HepG2 (cell line): ENCODE results near the gene WDR31. TPM values are rescaled to one million over a fixed set of nuclear protein-coding genes. Genes with fewer than 3 reads are reported as not detected.

ENCODE experiments used
- CCAR2 ChIP-seq: fragments of 200-400 bp; formaldehyde crosslinking; optimal IDR thresholded peaks from 2 replicates; pipeline ENCODE3; 2018; ENCODE audit warnings: low read depth, mild to moderate bottlenecking, low read length, moderate library complexity
- FOXC1 ChIP-seq: sonication (generic); formaldehyde crosslinking; IDR thresholded peaks from 2 replicates; pipeline ENCODE4 v1.8.0; 2022; ENCODE audit warnings: mild to moderate bottlenecking, missing genetic modification reagents, borderline replicate concordance
- HMG20B ChIP-seq: conservative IDR thresholded peaks from 2 replicates; pipeline ENCODE4 v1.6.1; 2016; ENCODE audit warnings: missing genetic modification reagents, missing compliant biosample characterization
- KDM4B ChIP-seq: sonication (generic); formaldehyde crosslinking; IDR thresholded peaks from 2 replicates; pipeline ENCODE4 v1.4.0; 2020; ENCODE audit warnings: missing genetic modification reagents
- KDM5B ChIP-seq: sonication (generic); formaldehyde crosslinking; IDR thresholded peaks from 2 replicates; pipeline ENCODE4 v1.4.0; 2020; ENCODE audit warnings: missing genetic modification reagents, mild to moderate bottlenecking, borderline replicate concordance
- NRL ChIP-seq: sonication (generic); formaldehyde crosslinking; IDR thresholded peaks from 2 replicates; pipeline ENCODE4 v1.5.0; 2020; ENCODE audit warnings: missing genetic modification reagents, mild to moderate bottlenecking, moderate library complexity, borderline replicate concordance
- RAD51 ChIP-seq: fragments of 450-650 bp; IDR thresholded peaks from 2 replicates; pipeline ENCODE4 v1.6.1; 2016; ENCODE audit warnings: borderline replicate concordance
- REL ChIP-seq: sonication (generic); formaldehyde crosslinking; conservative IDR thresholded peaks from 2 replicates; pipeline ENCODE4 v1.8.0; 2022; ENCODE audit warnings: mild to moderate bottlenecking, missing genetic modification reagents, moderate library complexity
- RXRB ChIP-seq: IDR thresholded peaks from 2 replicates; pipeline ENCODE4 v1.6.1; 2016; ENCODE audit warnings: borderline replicate concordance, missing genetic modification reagents, missing compliant biosample characterization
- SRF ChIP-seq: IDR thresholded peaks from 2 replicates; pipeline ENCODE4 v1.6.1; 2011; ENCODE audit warnings: mild to moderate bottlenecking, low read depth, low read length, moderate library complexity
- SSRP1 ChIP-seq: IDR thresholded peaks from 2 replicates; pipeline ENCODE4 v1.6.1; 2016; ENCODE audit warnings: control low read depth
- STAT5B ChIP-seq: sonication (generic); formaldehyde crosslinking; IDR thresholded peaks from 2 replicates; pipeline ENCODE4 v1.4.0; 2020; ENCODE audit warnings: missing genetic modification reagents
- U2AF2 ChIP-seq: fragments of 200-400 bp; formaldehyde crosslinking; IDR thresholded peaks from 2 replicates; pipeline ENCODE4 v1.6.1; 2017; ENCODE audit warnings: low read depth, mild to moderate bottlenecking, low read length
- ZBTB21 ChIP-seq: sonication (generic); formaldehyde crosslinking; IDR thresholded peaks from 2 replicates; pipeline ENCODE4 v1.4.0; 2020; ENCODE audit warnings: missing genetic modification reagents
- ZBTB7B ChIP-seq: sonication (generic); formaldehyde crosslinking; IDR thresholded peaks from 2 replicates; pipeline ENCODE4 v1.4.0; 2020; ENCODE audit warnings: missing genetic modification reagents
- ZNF230 ChIP-seq: sonication (generic); formaldehyde crosslinking; IDR thresholded peaks from 2 replicates; pipeline ENCODE4 v1.4.0; 2020; ENCODE audit warnings: mild to moderate bottlenecking, missing genetic modification reagents
- ZNF446 ChIP-seq: sonication (generic); formaldehyde crosslinking; IDR thresholded peaks from 2 replicates; pipeline ENCODE4 v1.5.0; 2020; ENCODE audit warnings: mild to moderate bottlenecking, missing genetic modification reagents
- ZNF451 ChIP-seq: sonication (generic); formaldehyde crosslinking; IDR thresholded peaks from 2 replicates; pipeline ENCODE4 v1.5.0; 2020; ENCODE audit warnings: mild to moderate bottlenecking, missing genetic modification reagents
- polyA plus RNA-seq, 8 experiments: library from polyadenylated mRNA; depleted of rRNA in 3 of 8; stranded (reverse) in 7 of 8; unstranded in 1 of 8; fragments of >200 nt; fragmentation: Illumina TruSeq in 4 of 8; extraction: Trizol in 4 of 8; gene quantifications; 2 replicates each; pipeline versions ENCODE4 v1.2.1 to v1.2.3, GENCODE V29; 2011 to 2016; ENCODE audit warnings: low read depth in 4 of 8, missing spikeins in 1 of 8, mixed read lengths in 1 of 8; ENCODE audit not compliant: insufficient read depth in 1 of 8
- total RNA-seq, 5 experiments: library from RNA; depleted of rRNA; stranded (reverse); fragments of >200 nt; fragmentation: Illumina TruSeq; extraction: Trizol; gene quantifications; 2 replicates each; pipeline ENCODE4 v1.2.3, GENCODE V29; 2016; ENCODE audit warnings: low read depth in 1 of 5
- TF ChIP-seq, protein P1 (sequence below): IDR thresholded peaks from 2 replicates; pipeline ENCODE4 v1.6.1; 2016; ENCODE audit warnings: low read depth
- TF ChIP-seq, protein P2 (sequence below): sonication (generic); formaldehyde crosslinking; IDR thresholded peaks from 2 replicates; pipeline ENCODE4; 2020; ENCODE audit warnings: missing genetic modification reagents, mild to moderate bottlenecking, borderline replicate concordance
- TF ChIP-seq, protein P3 (sequence below): sonication (generic); formaldehyde crosslinking; IDR thresholded peaks from 2 replicates; pipeline ENCODE4 v1.8.1; 2023; ENCODE audit warnings: missing genetic modification reagents, inconsistent platforms, borderline replicate concordance
- TF ChIP-seq, protein P4 (sequence below): sonication (generic); formaldehyde crosslinking; IDR thresholded peaks from 2 replicates; pipeline ENCODE4 v1.5.0; 2020; ENCODE audit warnings: missing genetic modification reagents

The WDR31 gene
- total and polyA plus RNA-seq, 2 of the 13 experiments (the other 11 are each of a cell fraction or from before 2014, with no cell fraction given), result 0.33 to 1.7 TPM

DNA sequence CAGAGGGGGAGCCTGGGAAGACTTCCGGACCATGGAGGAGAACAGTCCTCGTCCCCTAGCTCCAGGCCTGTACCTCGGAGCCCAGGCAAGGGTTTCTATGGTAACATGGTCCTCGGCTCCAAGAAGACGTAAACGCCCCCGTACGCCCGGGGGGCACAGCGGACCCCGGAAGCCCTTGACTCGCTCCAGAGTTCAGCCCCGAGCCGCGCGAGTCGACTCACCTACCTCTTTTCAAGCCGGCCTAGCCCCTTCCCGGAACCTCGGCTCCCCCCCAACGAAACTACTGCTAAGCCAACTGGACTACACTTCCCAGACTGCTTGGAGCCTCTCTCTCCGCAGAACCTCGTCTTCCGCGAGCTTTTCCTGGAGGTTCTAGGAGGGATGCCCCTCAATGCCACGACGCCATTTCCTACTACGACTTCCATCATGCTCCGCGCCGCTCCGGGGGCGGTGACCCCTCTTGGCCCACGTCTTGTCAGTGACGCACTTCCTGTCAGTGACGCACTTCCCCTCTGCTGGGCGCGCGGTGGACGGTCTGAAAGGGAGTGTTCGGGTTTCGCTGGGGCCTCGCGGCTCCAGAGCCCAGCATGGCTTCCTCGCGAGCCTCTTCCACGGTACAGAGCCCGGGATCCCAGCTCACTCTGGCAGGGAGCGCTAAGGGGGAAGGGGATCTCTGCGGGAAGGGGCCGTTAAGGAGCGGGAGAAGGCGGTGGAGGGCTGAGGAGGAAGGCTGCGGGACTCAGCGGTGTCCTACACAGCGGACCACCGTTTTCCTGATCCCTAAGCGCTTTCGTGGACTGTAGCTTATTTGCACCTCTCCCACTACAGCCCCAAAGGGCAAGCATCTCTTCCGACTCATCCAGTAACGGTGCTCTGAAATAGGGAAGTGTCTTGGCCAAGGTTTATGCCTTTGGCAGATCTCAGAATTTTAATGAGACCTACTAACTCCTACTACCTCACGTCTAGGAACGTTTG, 64.6 kb downstream of the WDR31 start, which contains the start of the genes CDC26 and PRPF4 (continued):
- no peak for TF ChIP-seq KDM4B (CRISPR knock-in tag)
- TF ChIP-seq, protein P1, sequence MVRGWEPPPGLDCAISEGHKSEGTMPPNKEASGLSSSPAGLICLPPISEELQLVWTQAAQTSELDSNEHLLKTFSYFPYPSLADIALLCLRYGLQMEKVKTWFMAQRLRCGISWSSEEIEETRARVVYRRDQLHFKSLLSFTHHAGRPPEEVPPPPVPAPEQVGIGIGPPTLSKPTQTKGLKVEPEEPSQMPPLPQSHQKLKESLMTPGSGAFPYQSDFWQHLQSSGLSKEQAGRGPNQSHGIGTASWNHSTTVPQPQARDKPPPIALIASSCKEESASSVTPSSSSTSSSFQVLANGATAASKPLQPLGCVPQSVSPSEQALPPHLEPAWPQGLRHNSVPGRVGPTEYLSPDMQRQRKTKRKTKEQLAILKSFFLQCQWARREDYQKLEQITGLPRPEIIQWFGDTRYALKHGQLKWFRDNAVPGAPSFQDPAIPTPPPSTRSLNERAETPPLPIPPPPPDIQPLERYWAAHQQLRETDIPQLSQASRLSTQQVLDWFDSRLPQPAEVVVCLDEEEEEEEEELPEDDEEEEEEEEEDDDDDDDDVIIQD, result no peak
- TF ChIP-seq ZBTB21, result peak; percentile 95
- TF ChIP-seq CCAR2, result no peak
- TF ChIP-seq ZBTB7B, result peak; percentile 58
- no peak for TF ChIP-seq ZNF230 (CRISPR knock-in tag)
- TF ChIP-seq, protein P2, sequence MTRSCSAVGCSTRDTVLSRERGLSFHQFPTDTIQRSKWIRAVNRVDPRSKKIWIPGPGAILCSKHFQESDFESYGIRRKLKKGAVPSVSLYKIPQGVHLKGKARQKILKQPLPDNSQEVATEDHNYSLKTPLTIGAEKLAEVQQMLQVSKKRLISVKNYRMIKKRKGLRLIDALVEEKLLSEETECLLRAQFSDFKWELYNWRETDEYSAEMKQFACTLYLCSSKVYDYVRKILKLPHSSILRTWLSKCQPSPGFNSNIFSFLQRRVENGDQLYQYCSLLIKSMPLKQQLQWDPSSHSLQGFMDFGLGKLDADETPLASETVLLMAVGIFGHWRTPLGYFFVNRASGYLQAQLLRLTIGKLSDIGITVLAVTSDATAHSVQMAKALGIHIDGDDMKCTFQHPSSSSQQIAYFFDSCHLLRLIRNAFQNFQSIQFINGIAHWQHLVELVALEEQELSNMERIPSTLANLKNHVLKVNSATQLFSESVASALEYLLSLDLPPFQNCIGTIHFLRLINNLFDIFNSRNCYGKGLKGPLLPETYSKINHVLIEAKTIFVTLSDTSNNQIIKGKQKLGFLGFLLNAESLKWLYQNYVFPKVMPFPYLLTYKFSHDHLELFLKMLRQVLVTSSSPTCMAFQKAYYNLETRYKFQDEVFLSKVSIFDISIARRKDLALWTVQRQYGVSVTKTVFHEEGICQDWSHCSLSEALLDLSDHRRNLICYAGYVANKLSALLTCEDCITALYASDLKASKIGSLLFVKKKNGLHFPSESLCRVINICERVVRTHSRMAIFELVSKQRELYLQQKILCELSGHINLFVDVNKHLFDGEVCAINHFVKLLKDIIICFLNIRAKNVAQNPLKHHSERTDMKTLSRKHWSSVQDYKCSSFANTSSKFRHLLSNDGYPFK, result peak; percentile 95
- TF ChIP-seq, protein P3, sequence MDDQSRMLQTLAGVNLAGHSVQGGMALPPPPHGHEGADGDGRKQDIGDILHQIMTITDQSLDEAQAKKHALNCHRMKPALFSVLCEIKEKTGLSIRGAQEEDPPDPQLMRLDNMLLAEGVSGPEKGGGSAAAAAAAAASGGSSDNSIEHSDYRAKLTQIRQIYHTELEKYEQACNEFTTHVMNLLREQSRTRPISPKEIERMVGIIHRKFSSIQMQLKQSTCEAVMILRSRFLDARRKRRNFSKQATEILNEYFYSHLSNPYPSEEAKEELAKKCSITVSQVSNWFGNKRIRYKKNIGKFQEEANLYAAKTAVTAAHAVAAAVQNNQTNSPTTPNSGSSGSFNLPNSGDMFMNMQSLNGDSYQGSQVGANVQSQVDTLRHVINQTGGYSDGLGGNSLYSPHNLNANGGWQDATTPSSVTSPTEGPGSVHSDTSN (CRISPR knock-in tag), result no peak
- no peak for TF ChIP-seq REL (CRISPR knock-in tag)
- peak; percentile 82 for TF ChIP-seq RXRB (CRISPR knock-in tag)
- 0 out of 2 replicates have a peak, but pooled peaks have one; percentile 11 for TF ChIP-seq HMG20B (CRISPR knock-in tag)
- no peak for TF ChIP-seq SSRP1
- TF ChIP-seq, protein P4, sequence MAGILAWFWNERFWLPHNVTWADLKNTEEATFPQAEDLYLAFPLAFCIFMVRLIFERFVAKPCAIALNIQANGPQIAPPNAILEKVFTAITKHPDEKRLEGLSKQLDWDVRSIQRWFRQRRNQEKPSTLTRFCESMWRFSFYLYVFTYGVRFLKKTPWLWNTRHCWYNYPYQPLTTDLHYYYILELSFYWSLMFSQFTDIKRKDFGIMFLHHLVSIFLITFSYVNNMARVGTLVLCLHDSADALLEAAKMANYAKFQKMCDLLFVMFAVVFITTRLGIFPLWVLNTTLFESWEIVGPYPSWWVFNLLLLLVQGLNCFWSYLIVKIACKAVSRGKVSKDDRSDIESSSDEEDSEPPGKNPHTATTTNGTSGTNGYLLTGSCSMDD (CRISPR knock-in tag), result no peak
- no peak for TF ChIP-seq U2AF2
- 0 out of 2 replicates have a peak, but pooled peaks have one; percentile 27 for TF ChIP-seq STAT5B
- TF ChIP-seq ZNF446, result no peak
- 0 out of 2 replicates have a peak, but pooled peaks have one; percentile 71 for TF ChIP-seq NRL (CRISPR knock-in tag)
- peak; percentile 80 for TF ChIP-seq ZNF451
- TF ChIP-seq KDM5B (CRISPR knock-in tag), result peak; percentile 75; the same call in 1 of the 2 replicates
- peak; percentile 14; the same call in 1 of the 2 replicates for TF ChIP-seq FOXC1 (CRISPR knock-in tag)
- no peak for TF ChIP-seq RAD51
- TF ChIP-seq SRF, result no peak
